Lower leg skin (tissue), 4 donors: Measurements from ENCODE around the gene COG4. TPM values are rescaled to one million over a fixed set of nuclear protein-coding genes. Genes with fewer than 3 reads are reported as not detected.

Source experiments
- DNase-seq, 2 donors: peaks; one replicate each; pipeline ENCODE4 v3.0.0-alpha.2; 2019; ENCODE audit warnings: low spot score in 2 of 2
- H3K4me3 ChIP-seq: fragments of 200-600 bp; sonication (generic); 2 replicates; pipeline ENCODE4 v1.5.1; 2017; ENCODE audit warnings: mild to moderate bottlenecking, low read depth; ENCODE audit not compliant: poor library complexity, severe bottlenecking
- CTCF ChIP-seq, 3 donors: fragments of 450-650 bp; IDR thresholded peaks; one replicate each; pipeline ENCODE4 v1.5.1; 2016; ENCODE audit warnings: antibody characterized with exemption in 3 of 3, mild to moderate bottlenecking in 3 of 3, moderate library complexity in 2 of 3
- POLR2A ChIP-seq, 2 donors: fragments of 450-650 bp; IDR thresholded peaks; one replicate each; pipeline ENCODE4 v1.6.1; 2016 to 2017; ENCODE audit warnings: antibody characterized with exemption in 2 of 2, mild to moderate bottlenecking in 1 of 2, moderate library complexity in 1 of 2
- WGBS, 2 donors: methylation state at CpG; one replicate each; pipeline ENCODE4 v1.1.5; 2018; 5-methylcytosine and 5-hydroxymethylcytosine counted together
- intact Hi-C: fragments of 100-400 bp; cut with DNase I; formaldehyde crosslinking; loops from one replicate; pipeline ENCODE4 v1.15.0; 2023; ENCODE audit warnings: low total_unique reads
- total RNA-seq, 4 donors: library from RNA; depleted of rRNA; stranded (reverse); fragments of >200 nt; gene quantifications; one replicate each; pipeline ENCODE4 v1.1.0, GENCODE V29; 2016

The COG4 gene
- total RNA-seq, 4 donors from 2014 or later, result 36.0 to 95.7 (median 48.3) TPM

GRCh38 chr16:70438585-70438968, 84.8 kb downstream of the COG4 start:
- H3K4me3 ChIP-seq, result peak overlapping the region; percentile 42
- no peak for TF ChIP-seq CTCF (IDR thresholded peaks at IDR 0.05)
- TF ChIP-seq POLR2A (IDR thresholded peaks at IDR 0.05), result no peak
- WGBS, 2 donors, result 0 to 1% methylated on average over 14 to 15 of the region's 39 CpGs
- intact Hi-C loops, result no loop called here
- DNase-seq, result peak in 1 of 2 donors; percentile 88

- no peak for DNase-seq
- WGBS, 2 donors, result 10 to 13% methylated on average over 22 of the region's 22 CpGs
- peak overlapping the region; percentile 42 for H3K4me3 ChIP-seq
- intact Hi-C loops, result no loop called here
- TF ChIP-seq POLR2A (IDR thresholded peaks at IDR 0.05) (no peak), CTCF (IDR thresholded peaks at IDR 0.05) (no peak)
These were observed 85.5 kb downstream of the COG4 start for GRCh38 chr16:70437582-70438557.

GRCh38 chr16:70437017-70437581, 86.3 kb downstream of the COG4 start:
- DNase-seq, result no peak
- TF ChIP-seq CTCF (IDR thresholded peaks at IDR 0.05), result no peak
- intact Hi-C loops, result no loop called here
- no peak overlapping the region for H3K4me3 ChIP-seq
- WGBS, 2 donors, result 37 to 42% methylated on average over 4 to 5 of the region's 5 CpGs

- H3K4me3 ChIP-seq, result no peak overlapping the region
- intact Hi-C loops, result no loop called here
- no peak for DNase-seq
- no peak for TF ChIP-seq POLR2A (IDR thresholded peaks at IDR 0.05)
- TF ChIP-seq CTCF (IDR thresholded peaks at IDR 0.05), result no peak
- 81 to 86% methylated on average over 6 of the region's 6 CpGs for WGBS, 2 donors
These were observed 88.7 kb downstream of the COG4 start for GRCh38 chr16:70434484-70435260.

GRCh38 chr16:70433458-70434103, 89.8 kb downstream of the COG4 start:
- 33 to 37% methylated on average over 5 of the region's 5 CpGs for WGBS, 2 donors
- no peak overlapping the region for H3K4me3 ChIP-seq
- no peak for TF ChIP-seq POLR2A (IDR thresholded peaks at IDR 0.05)
- TF ChIP-seq CTCF (IDR thresholded peaks at IDR 0.05), result no peak
- intact Hi-C loops, result no loop called here
- DNase-seq, result no peak
